Measurements from ENCODE around the gene DLL1. TPM values are rescaled to one million over a fixed set of nuclear protein-coding genes. Genes with fewer than 3 reads are reported as not detected.
"Not testable (repeated sequence)": the region's sequence is repeated elsewhere in the genome, so short reads cannot be mapped to it uniquely, and the experiment has no call there.

DLL1 gene
- 0.86 and 0.97 TPM in 2 replicates for total RNA-seq

- peak; percentile 55 for DNase-seq (ENCODE audit: low read depth)
- peak within 1 kb of the TSS; percentile 74 for H3K4me3 ChIP-seq (ENCODE audit: low read depth, low read length)
- no peak for TF ChIP-seq CTCF (IDR thresholded peaks at IDR 0.05; ENCODE audit: insufficient read depth, low read depth, low read length)
These were observed at the start of gene DLL1 for GRCh38 chr6:170290296-170291128. Gene DLL1, minus strand, starts transcription at chr6:170291078. Its CDS starts 939 bp downstream, at chr6:170290139.

GRCh38 chr6:170335199-170335598, 44.3 kb upstream of the DLL1 start:
- DNase-seq (ENCODE audit: low read depth); H3K4me3 ChIP-seq (ENCODE audit: low read depth, low read length): not testable (repeated sequence)

- TF ChIP-seq CTCF (IDR thresholded peaks at IDR 0.05; ENCODE audit: insufficient read depth, low read depth, low read length): no peak
- no peak overlapping the region for H3K4me3 ChIP-seq (ENCODE audit: low read depth, low read length)
- no peak for DNase-seq (ENCODE audit: low read depth)
These were observed 38.4 kb upstream of the DLL1 start for GRCh38 chr6:170329321-170329720.

- H3K4me3 ChIP-seq (ENCODE audit: low read depth, low read length): no peak overlapping the region
- no peak for TF ChIP-seq CTCF (IDR thresholded peaks at IDR 0.05; ENCODE audit: insufficient read depth, low read depth, low read length)
- no peak for DNase-seq (ENCODE audit: low read depth)
These were observed 26.8 kb upstream of the DLL1 start for GRCh38 chr6:170317718-170318117.

GRCh38 chr6:170317076-170317475, 26.2 kb upstream of the DLL1 start:
- H3K4me3 ChIP-seq (ENCODE audit: low read depth, low read length): no peak overlapping the region
- no peak for DNase-seq (ENCODE audit: low read depth)

GRCh38 chr6:170316071-170316470, 25.2 kb upstream of the DLL1 start:
- no peak overlapping the region for H3K4me3 ChIP-seq (ENCODE audit: low read depth, low read length)
- no peak for DNase-seq (ENCODE audit: low read depth)
- no peak for TF ChIP-seq CTCF (IDR thresholded peaks at IDR 0.05; ENCODE audit: insufficient read depth, low read depth, low read length)

More at GRCh38 chr6:170317076-170317475, 26.2 kb upstream of the DLL1 start:
- TF ChIP-seq CTCF (IDR thresholded peaks at IDR 0.05; ENCODE audit: insufficient read depth, low read depth, low read length): no peak

GRCh38 chr6:170314983-170315382, 24.1 kb upstream of the DLL1 start:
- no peak for DNase-seq (ENCODE audit: low read depth)
- no peak overlapping the region for H3K4me3 ChIP-seq (ENCODE audit: low read depth, low read length)
- TF ChIP-seq CTCF (IDR thresholded peaks at IDR 0.05; ENCODE audit: insufficient read depth, low read depth, low read length): no peak

Measured in fibroblast of villous mesenchyme (primary cell).